NCI-H187 treated with DMSO at 0.1 percent for 48 hours (cell line): ENCODE results near the gene LFNG.
A peak's percentile ranks its signal among the peaks of the same experiment; 100 is the strongest.

Experiments used
- DNase-seq: peaks from one replicate; lab custom pipeline; 2025; lab: John Stamatoyannopoulos, UW

Gene LFNG

DNA sequence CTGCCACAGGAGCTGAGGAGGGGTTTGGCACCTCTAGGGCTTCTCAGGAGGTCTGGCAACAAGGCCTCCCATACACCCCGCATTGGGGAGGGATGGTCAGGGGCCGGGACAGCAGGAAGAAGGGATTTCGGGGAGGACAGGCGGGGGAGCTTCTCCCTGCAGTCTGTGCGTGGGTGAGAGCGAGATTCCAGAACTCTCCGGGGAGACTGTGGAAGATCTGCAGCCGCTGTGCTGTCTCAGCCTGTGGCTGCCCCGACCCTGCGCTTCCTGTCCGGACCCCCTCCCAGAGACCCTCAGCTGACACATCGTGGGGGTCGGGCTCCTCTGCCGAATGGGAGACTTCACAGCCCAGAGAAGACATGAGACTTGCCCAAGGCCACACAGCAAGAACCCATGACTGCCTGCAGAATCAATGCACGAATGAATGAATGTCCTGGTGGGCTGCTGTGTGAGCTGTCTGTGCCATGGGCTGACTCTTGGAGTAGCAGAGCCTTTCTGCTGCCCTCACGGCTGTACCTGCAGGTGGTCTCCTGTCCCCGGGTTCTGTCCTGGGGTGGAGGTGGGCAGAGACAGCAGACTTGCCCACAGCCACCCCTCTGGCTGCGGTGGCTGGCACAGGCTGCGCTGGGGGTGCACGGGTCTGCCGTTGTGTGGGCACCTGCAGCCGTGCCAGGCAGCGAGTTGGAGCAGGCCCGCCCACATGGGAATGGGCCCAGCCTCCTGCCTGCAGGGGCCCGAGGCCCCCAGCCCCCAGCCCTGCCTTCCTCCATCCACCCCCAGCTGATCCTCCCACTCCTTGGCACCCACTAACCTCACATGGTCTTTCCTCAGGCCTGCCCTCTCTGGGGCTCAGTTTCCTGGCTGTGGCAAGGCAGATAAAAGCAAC, 16.3 kb upstream of the LFNG start:
- no peak for DNase-seq

DNA sequence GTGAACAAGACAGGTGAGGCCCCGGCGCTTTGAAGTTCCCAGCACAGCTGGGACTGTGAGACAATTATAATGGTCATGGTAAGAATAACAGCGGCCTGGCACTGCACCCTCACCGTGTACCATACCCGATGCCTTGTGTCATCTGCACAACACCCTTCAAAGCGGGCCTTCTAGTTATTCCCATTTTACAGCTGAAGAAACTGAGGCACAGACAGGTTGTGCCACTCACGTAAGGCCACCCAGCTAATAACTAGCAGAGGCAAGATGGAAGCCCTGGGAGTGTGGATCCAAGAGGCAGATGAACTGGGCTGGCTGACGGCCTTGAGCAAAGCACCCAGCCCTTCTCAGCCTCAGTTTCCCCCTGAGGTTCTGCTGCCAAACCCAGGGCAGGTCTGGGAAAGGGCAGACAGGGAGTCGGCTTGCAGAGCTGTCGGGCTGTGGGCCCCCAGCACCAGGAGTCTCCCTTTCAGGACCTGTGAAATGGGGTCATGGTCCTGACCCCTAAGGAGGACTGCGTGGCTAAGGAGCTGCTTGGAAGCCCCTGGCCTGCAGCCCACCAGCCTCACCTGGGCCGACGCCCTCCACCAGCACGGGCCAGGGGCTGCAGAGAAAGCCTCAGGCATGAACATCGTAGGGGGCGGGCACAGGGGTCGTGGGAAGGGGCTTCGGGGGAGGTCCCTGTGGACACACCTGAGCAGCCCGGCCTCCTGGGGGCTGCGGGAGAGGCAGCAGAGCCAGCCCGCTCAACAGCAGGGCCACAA, 15.3 kb upstream of the LFNG start:
- no peak for DNase-seq

- DNase-seq = no peak
These were observed 14.6 kb upstream of the LFNG start for GRCh38 chr7:2504889-2505375.

DNA sequence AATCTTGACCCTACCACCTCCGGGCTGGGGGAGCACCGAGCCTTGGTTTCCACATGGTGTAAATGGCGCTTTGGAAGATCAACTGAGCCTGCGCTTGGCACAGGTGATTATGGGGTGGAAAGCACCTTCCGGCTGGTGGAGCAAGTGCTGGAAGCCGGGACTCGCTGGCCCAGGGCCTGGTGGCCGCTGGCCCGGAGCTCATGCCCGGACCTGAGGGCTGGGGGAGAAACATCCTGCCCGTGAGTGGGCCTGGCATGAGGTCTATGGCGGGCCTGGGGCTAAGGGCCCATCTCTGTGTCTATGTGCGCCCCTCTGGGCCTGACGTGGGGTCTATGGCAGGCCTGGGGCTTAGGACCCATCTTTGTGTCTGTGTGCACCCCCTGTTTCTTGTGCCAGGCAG, 14.2 kb upstream of the LFNG start:
- no peak for DNase-seq

GRCh38 chr7:2507208-2507916, 12.2 kb upstream of the LFNG start:
- DNase-seq = no peak

GRCh38 chr7:2507917-2508306, 11.7 kb upstream of the LFNG start:
- DNase-seq = no peak

DNA sequence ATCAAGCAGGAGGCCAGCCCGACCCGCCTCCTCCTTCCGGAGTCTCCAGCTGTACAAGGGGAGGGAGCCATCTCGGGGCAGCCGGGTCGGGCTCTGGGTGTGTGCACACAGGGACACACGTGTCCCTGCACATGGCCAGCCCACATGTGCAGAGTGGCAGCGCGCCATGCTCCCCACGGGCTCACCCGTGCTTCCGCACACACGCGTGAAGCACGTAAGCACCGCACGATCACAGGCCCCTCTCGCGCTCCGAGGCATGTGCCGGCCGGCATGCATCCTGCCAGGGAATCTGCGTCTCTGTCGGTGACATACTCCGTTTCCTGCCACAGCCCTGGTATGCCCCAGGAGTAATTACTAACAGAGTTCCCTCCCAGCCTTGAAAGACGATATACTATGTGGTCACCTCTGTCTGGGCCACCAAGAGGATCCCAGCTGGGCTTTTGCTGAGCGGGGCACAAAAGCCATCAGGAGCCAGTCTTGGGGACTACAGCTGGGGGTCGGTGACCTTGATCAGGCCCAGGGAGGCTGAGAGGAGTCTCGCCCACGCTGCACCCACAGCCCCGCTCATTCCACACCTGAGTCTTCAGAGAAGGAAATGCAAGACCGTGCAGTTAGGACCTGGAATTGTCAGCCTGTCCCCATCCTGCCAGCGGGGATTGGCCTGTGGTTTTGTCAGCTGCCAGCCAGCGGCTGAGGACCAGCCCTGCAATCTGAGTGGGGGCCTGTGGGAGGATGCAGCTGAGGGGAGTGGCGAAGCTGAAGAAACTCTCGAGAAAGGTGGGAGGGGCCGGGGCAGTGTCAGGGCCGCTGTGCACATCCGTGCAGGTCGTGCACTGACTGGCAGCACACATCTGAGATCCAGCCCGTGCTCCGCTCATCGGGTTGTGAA, 11.0 kb upstream of the LFNG start:
- DNase-seq = peak; percentile 81

DNA sequence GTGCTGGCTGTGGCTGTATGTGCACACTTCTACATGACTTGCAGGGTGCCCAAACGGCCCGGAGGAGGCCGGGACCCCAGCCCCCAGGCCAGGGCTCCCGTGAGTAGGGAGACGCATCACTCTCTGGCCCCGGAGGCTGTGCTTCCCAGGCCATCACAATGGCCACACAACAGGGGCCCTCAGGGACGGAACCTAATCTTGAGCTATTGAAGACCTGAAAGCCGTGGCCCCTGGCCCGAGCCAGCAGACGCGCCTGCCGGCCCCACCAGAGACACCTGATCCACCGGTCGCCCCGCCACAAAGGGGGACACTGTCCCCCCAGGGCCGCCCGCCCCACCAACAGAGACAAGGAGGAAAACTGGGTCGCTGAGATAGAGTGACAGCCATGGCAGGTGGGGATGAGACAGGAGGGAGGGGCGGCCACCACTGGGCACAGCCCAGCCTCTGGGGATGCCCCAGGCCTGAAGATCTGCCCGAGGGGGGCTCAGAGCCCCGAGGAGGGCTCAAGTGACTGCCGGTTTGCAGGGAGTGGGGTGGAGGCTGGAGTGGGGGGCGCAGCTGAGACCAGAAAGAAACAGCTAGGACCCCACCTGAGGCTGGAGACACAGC, 10.2 kb upstream of the LFNG start:
- DNase-seq = no peak

GRCh38 chr7:2510130-2510776, 9.3 kb upstream of the LFNG start:
- no peak for DNase-seq

GRCh38 chr7:2510909-2511768, 8.4 kb upstream of the LFNG start:
- DNase-seq = no peak

DNA sequence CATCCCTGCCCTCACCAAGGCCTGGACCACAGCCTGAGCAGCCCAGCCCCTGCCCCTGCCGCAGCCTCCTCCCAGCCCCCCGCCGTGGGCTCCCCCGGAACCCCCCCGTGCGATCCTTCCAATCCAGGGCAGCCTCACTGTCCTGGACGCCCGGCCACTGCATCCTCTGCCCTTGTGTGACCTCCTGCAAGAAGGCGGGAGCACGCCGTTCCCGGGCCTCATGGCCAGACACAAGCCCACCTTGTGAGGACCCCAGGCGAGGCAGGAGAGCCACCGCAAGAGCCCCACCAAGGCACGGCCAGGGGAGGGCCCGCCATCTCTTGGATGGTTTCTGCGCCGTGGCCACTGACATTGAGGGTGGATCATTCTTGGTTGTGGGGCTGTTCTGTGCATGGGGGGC, 7.8 kb upstream of the LFNG start:
- DNase-seq = no peak

DNA sequence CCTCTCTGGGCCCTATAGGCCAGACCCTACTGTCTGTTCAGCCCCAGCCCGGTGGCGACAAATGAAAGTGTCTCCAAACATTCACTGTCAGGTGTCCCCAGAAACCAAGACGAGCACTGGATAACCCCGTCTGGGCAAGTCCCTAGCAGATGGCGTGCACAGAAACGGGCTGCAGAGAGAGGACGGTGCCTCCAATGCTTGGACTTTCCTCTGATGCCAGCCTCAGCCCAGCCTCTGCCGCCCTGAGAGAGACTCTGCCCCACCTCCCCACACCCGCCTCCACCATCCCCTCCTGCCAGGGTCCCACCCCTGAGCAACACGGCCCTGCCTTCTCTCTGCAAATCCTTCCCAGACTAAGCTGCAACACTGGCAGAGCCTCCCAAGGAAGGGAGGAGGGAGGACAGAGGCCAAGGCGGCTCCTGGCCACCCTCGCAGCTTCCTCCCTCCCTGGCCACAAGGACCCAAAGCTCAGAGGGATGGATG, 7.4 kb upstream of the LFNG start:
- DNase-seq = no peak

DNA sequence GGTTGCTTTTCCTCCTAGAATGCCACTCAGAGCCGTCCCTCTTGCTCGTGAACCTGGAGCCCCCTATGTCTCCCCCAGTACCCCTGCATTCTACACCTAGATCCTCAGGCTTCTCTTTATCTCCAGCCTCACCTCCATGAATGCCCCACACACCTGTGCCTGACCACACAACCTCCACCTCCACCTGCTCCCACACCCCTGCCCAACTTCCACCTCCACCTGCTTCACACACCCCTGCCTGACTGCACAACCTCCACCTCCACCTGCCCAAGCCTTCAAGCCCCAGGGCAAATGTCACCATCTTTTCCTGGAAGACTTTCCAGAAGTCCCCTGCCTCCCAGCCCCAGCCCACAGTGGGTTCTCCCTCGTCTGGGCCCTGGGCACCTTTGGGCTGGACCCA, 6.9 kb upstream of the LFNG start:
- DNase-seq = no peak

DNA sequence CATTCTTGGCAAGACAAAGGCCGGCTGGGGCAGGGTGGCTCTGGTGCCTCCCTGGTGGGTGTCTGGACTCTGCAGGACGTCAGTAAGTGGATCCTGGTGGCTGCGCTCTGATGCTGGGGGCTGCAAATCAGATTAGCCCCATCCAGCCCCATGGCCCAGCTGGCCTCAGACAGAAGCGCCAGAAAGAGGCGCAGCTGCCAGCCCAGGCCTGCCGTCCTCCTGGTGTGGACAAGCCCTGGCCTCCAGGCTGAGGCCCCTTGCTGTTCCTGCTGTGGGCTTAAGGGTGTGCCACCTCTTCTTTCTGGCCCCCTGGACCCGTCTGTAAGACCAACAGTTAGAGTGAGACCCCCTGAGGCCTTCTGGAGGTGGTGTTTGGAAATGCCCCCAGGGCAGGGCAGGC, 5.9 kb upstream of the LFNG start:
- DNase-seq = no peak

GRCh38 chr7:2514473-2515423, 4.8 kb upstream of the LFNG start:
- no peak for DNase-seq

- DNase-seq = no peak
These were observed 4.0 kb upstream of the LFNG start for GRCh38 chr7:2515424-2516193.

- no peak for DNase-seq
These were observed 3.4 kb upstream of the LFNG start for GRCh38 chr7:2516194-2516555.

- no peak for DNase-seq
These were observed 2.5 kb upstream of the LFNG start for GRCh38 chr7:2517026-2517425.
